HEK293T (cell line): Measurements from ENCODE around the gene RNF148.

Experiments used
- BHLHE40 ChIP-seq: fragments of 450-650 bp; IDR thresholded peaks from 2 replicates; pipeline ENCODE4 v1.6.1; 2016; ENCODE audit warnings: mild to moderate bottlenecking, moderate library complexity, borderline replicate concordance
- CTBP1 ChIP-seq: fragments of 450-650 bp; IDR thresholded peaks from 2 replicates; pipeline ENCODE4 v1.6.1; 2016; ENCODE audit warnings: borderline replicate concordance
- ELF4 ChIP-seq: fragments of 450-650 bp; IDR thresholded peaks from 2 replicates; pipeline ENCODE4 v1.6.1; 2017; ENCODE audit warnings: antibody characterized with exemption
- FOXA1 ChIP-seq: fragments of 450-650 bp; IDR thresholded peaks from 2 replicates; pipeline ENCODE4 v1.6.1; 2016; ENCODE audit warnings: mild to moderate bottlenecking
- FOXK2 ChIP-seq: fragments of 450-650 bp; IDR thresholded peaks from 2 replicates; pipeline ENCODE4 v1.6.1; 2016; ENCODE audit warnings: mild to moderate bottlenecking
- FOXM1 ChIP-seq: fragments of 450-650 bp; IDR thresholded peaks from 2 replicates; pipeline ENCODE4 v1.6.1; 2017; ENCODE audit warnings: mild to moderate bottlenecking, borderline replicate concordance
- NFRKB ChIP-seq: fragments of 450-650 bp; IDR thresholded peaks from 2 replicates; pipeline ENCODE4 v1.6.1; 2016; ENCODE audit warnings: mild to moderate bottlenecking, moderate library complexity
- PKNOX1 ChIP-seq: fragments of 450-650 bp; IDR thresholded peaks from 2 replicates; pipeline ENCODE4 v1.6.1; 2016
- SP1 ChIP-seq: fragments of 450-650 bp; IDR thresholded peaks from 2 replicates; pipeline ENCODE4 v1.6.1; 2017

GRCh38 chr7:122726881-122727280, 24.2 kb upstream of the RNF148 start:
- TF ChIP-seq FOXK2, result no peak
- no peak for TF ChIP-seq SP1
- no peak for TF ChIP-seq FOXA1
- no peak for TF ChIP-seq ELF4
- no peak for TF ChIP-seq CTBP1
- TF ChIP-seq PKNOX1, result no peak
- TF ChIP-seq BHLHE40, result no peak
- TF ChIP-seq FOXM1, result no peak
- TF ChIP-seq NFRKB, result no peak
